HCT116 (cell line): ENCODE measurements around the gene HIP1. TPM values are rescaled to one million over a fixed set of nuclear protein-coding genes. Genes with fewer than 3 reads are reported as not detected.

Experiments
- ATAC-seq: fragments of 200-7000 bp; cut with Tn5 transposase; 2 replicates; pipeline ENCODE4 v1.9.1; 2020; ENCODE audit warnings: mild to moderate bottlenecking, moderate library complexity
- BruUV-seq: library from RNA; stranded (reverse); fragments of 400-500 nt; replicated peaks from 2 replicates; lab custom pipeline; 2021; lab: Mats Ljungman, UMichigan
- CTCF ChIA-PET: fragments of 300-600 bp; sonication (Branson Sonifier 250); formaldehyde crosslinking; loops from one replicate; lab custom pipeline; 2021; ENCODE audit warnings: antibody characterized with exemption; lab: Charles Lee
- POLR2A ChIA-PET: fragments of 300-600, 350-600 bp; sonication (Branson Sonifier 250); formaldehyde crosslinking; loops from one replicate; lab custom pipeline; 2021; ENCODE audit warnings: antibody characterized with exemption; lab: Charles Lee
- RAD21 ChIA-PET, 2 experiments: fragments of 300-600 bp; sonication (Branson Sonifier 250); formaldehyde crosslinking; loops; one replicate each; lab custom pipeline; 2023; ENCODE audit warnings: low total read pairs in 2 of 2; ENCODE audit not compliant: uncharacterized antibody in 2 of 2, unreplicated experiment in 2 of 2, low non-redundant PET in 1 of 2; lab: Charles Lee
- DNase-seq: peaks from one replicate; pipeline ENCODE4 v3.0.0-alpha.2; 2010; ENCODE audit warnings: low read depth, low spot score
- H2AFZ ChIP-seq: fragments of 200-600 bp; shearing (Covaris generic), sonication (generic); 2 replicates; pipeline ENCODE4 v1.6.1; 2017; ENCODE audit warnings: low read depth, mixed run types, mixed read lengths, antibody characterized with exemption, low read length; ENCODE audit not compliant: poor library complexity, severe bottlenecking
- H3K27ac ChIP-seq: 2 replicates; pipeline ENCODE4 v1.5.1; 2012; ENCODE audit warnings: low read depth, low read length
- H3K27me3 ChIP-seq: fragments of 200-600 bp; sonication (generic); 2 replicates; pipeline ENCODE4 v1.6.1; 2016; ENCODE audit warnings: mixed run types, low read length, mixed read lengths; ENCODE audit not compliant: insufficient read depth
- H3K36me3 ChIP-seq, 2 experiments: fragments of 200-500 bp in 1 of 2; fragments of 200-600 bp in 1 of 2; sonication (Bioruptor generic) in 1 of 2; sonication (generic) in 1 of 2; 2 replicates each; pipeline versions ENCODE4 v1.5.1 to v1.6.1; 2014 to 2016; ENCODE audit warnings: low read length in 2 of 2, inconsistent platforms in 1 of 2, mixed read lengths in 1 of 2, mixed run types in 1 of 2; ENCODE audit not compliant: insufficient read depth in 2 of 2, control insufficient read depth in 1 of 2
- H3K4me1 ChIP-seq, 2 experiments: fragments of 200-600 bp in 1 of 2; sonication (generic) in 1 of 2; 2 replicates each; pipeline versions ENCODE4 v1.5.1 to v1.6.1; 2012 to 2017; ENCODE audit warnings: low read length in 2 of 2, inconsistent platforms in 1 of 2, mild to moderate bottlenecking in 1 of 2, mixed read lengths in 1 of 2, mixed run types in 1 of 2, moderate library complexity in 1 of 2; ENCODE audit not compliant: insufficient read depth in 2 of 2, control insufficient read depth in 1 of 2
- H3K4me2 ChIP-seq: fragments of 200-600 bp; sonication (generic); 2 replicates; pipeline ENCODE4 v1.6.1; 2017; ENCODE audit warnings: mixed run types, low read length, mixed read lengths
- H3K4me3 ChIP-seq, 2 experiments: fragments of 200-600 bp in 1 of 2; sonication (generic) in 1 of 2; replicated peaks in 1 of 2; 2 replicates each; pipeline ENCODE4 v1.5.1; 2011 to 2016; ENCODE audit warnings: low read length in 2 of 2, control low read depth in 1 of 2, low read depth in 1 of 2, mild to moderate bottlenecking in 1 of 2, mixed read lengths in 1 of 2, mixed run types in 1 of 2
- H3K79me2 ChIP-seq: fragments of 200-600 bp; sonication (generic); 2 replicates; pipeline ENCODE4 v1.6.1; 2017; ENCODE audit warnings: mild to moderate bottlenecking, mixed run types, low read length, moderate library complexity, mixed read lengths; ENCODE audit not compliant: insufficient read depth
- H3K9ac ChIP-seq: fragments of 200-600 bp; sonication (generic); 2 replicates; pipeline ENCODE4 v1.6.1; 2016; ENCODE audit warnings: low read length, mixed read lengths
- H3K9me2 ChIP-seq: fragments of 200-600 bp; sonication (generic), shearing (Covaris generic); 2 replicates; pipeline ENCODE4 v1.6.1; 2017; ENCODE audit warnings: mixed run types, mild to moderate bottlenecking, moderate library complexity; ENCODE audit not compliant: insufficient read depth
- H3K9me3 ChIP-seq, 2 experiments: fragments of 200-500 bp in 1 of 2; fragments of 200-600 bp in 1 of 2; sonication (Bioruptor generic) in 1 of 2; sonication (generic) in 1 of 2; 2 replicates each; pipeline ENCODE4 v1.6.1; 2014 to 2017; ENCODE audit warnings: low read length in 2 of 2, mixed read lengths in 2 of 2, inconsistent platforms in 1 of 2, low read depth in 1 of 2, mild to moderate bottlenecking in 1 of 2, mixed run types in 1 of 2, moderate library complexity in 1 of 2; ENCODE audit not compliant: control insufficient read depth in 1 of 2, insufficient read depth in 1 of 2
- H4K20me1 ChIP-seq: fragments of 200-600 bp; sonication (generic), shearing (Covaris generic); 2 replicates; pipeline ENCODE4 v1.6.1; 2017; ENCODE audit warnings: mixed run types, mild to moderate bottlenecking, moderate library complexity; ENCODE audit not compliant: insufficient read depth
- JUND ChIP-seq: IDR thresholded peaks from 2 replicates; pipeline ENCODE4 v1.6.1; 2012
- RAD21 ChIP-seq: IDR thresholded peaks from 2 replicates; pipeline ENCODE4 v1.6.1; 2012; ENCODE audit warnings: low read depth, mild to moderate bottlenecking
- SIN3A ChIP-seq: IDR thresholded peaks from 2 replicates; pipeline ENCODE4 v1.6.1; 2012; ENCODE audit warnings: low read depth
- YY1 ChIP-seq: IDR thresholded peaks from 2 replicates; pipeline ENCODE4 v1.6.1; 2011; ENCODE audit warnings: low read length, low read depth, moderate library complexity, mild to moderate bottlenecking; ENCODE audit not compliant: insufficient replicate concordance; ENCODE audit errors: extremely low read depth
- ZBTB33 ChIP-seq: IDR thresholded peaks from 2 replicates; pipeline ENCODE4 v1.6.1; 2011; ENCODE audit warnings: mild to moderate bottlenecking, low read length, moderate library complexity; ENCODE audit not compliant: insufficient replicate concordance; ENCODE audit errors: extremely low read depth
- intact Hi-C: fragments of 100-400 bp; cut with micrococcal nuclease; formaldehyde crosslinking; loops from 2 replicates; pipeline ENCODE4 v1.10.0; 2022
- total RNA-seq: library from RNA; stranded (reverse); gene quantifications from one replicate; pipeline ENCODE4 v1.2.1, GENCODE V29; 2021; ENCODE audit not compliant: unreplicated experiment
- TF ChIP-seq, protein P1 (sequence below): IDR thresholded peaks from 2 replicates; pipeline ENCODE4 v1.6.1; 2012; ENCODE audit warnings: low read depth

HIP1 gene
- total RNA-seq, 1 experiment from 2014 or later, result 22.1 TPM

- TF ChIP-seq, protein P1, sequence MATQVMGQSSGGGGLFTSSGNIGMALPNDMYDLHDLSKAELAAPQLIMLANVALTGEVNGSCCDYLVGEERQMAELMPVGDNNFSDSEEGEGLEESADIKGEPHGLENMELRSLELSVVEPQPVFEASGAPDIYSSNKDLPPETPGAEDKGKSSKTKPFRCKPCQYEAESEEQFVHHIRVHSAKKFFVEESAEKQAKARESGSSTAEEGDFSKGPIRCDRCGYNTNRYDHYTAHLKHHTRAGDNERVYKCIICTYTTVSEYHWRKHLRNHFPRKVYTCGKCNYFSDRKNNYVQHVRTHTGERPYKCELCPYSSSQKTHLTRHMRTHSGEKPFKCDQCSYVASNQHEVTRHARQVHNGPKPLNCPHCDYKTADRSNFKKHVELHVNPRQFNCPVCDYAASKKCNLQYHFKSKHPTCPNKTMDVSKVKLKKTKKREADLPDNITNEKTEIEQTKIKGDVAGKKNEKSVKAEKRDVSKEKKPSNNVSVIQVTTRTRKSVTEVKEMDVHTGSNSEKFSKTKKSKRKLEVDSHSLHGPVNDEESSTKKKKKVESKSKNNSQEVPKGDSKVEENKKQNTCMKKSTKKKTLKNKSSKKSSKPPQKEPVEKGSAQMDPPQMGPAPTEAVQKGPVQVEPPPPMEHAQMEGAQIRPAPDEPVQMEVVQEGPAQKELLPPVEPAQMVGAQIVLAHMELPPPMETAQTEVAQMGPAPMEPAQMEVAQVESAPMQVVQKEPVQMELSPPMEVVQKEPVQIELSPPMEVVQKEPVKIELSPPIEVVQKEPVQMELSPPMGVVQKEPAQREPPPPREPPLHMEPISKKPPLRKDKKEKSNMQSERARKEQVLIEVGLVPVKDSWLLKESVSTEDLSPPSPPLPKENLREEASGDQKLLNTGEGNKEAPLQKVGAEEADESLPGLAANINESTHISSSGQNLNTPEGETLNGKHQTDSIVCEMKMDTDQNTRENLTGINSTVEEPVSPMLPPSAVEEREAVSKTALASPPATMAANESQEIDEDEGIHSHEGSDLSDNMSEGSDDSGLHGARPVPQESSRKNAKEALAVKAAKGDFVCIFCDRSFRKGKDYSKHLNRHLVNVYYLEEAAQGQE, result no peak
- no peak for TF ChIP-seq RAD21
- TF ChIP-seq ZBTB33, result no peak
- no peak for TF ChIP-seq JUND
- TF ChIP-seq SIN3A, result no peak
Measured at GRCh38 chr7:75616421-75617167, 122.1 kb downstream of the HIP1 start (continued).

- CTCF ChIA-PET, result interaction anchor here (1.4 kb wide), 1 partner anchor 148 kb away, joined by 3 read pairs; no protein-coding TSS in a partner anchor
- intact Hi-C loops, result no loop called here
- no peak for ATAC-seq
Measured at GRCh38 chr7:75614401-75614800, 124.3 kb downstream of the HIP1 start.

More at GRCh38 chr7:75614401-75614800, 124.3 kb downstream of the HIP1 start:
- Histone ChIP-seq H3K4me3 (no peak overlapping the region), H2AFZ (no peak overlapping the region), H3K27me3 (no peaks in the 10 kb centered on the region), H3K36me3 (no peaks in the 10 kb centered on the region), H3K4me2 (no peak overlapping the region), H3K4me1 (no peaks in the 10 kb centered on the region), H3K79me2 (no peaks in the 10 kb centered on the region), H3K27ac (no peak overlapping the region), H3K9ac (no peak overlapping the region), H4K20me1 (no peaks in the 10 kb centered on the region), H3K9me3 (no peaks in the 10 kb centered on the region), H3K9me2 (no peaks in the 10 kb centered on the region)
- TF ChIP-seq YY1, result no peak
- ChIA-PET POLR2A (no interaction called here), RAD21 (no interaction called here)
- no peak for DNase-seq
- no TSS peak for BruUV-seq
